ENCODE measurements around the gene MTF1.
"Not testable (repeated sequence)": the region's sequence is repeated elsewhere in the genome, so short reads cannot be mapped to it uniquely, and the experiment has no call there.

MTF1 gene

DNA sequence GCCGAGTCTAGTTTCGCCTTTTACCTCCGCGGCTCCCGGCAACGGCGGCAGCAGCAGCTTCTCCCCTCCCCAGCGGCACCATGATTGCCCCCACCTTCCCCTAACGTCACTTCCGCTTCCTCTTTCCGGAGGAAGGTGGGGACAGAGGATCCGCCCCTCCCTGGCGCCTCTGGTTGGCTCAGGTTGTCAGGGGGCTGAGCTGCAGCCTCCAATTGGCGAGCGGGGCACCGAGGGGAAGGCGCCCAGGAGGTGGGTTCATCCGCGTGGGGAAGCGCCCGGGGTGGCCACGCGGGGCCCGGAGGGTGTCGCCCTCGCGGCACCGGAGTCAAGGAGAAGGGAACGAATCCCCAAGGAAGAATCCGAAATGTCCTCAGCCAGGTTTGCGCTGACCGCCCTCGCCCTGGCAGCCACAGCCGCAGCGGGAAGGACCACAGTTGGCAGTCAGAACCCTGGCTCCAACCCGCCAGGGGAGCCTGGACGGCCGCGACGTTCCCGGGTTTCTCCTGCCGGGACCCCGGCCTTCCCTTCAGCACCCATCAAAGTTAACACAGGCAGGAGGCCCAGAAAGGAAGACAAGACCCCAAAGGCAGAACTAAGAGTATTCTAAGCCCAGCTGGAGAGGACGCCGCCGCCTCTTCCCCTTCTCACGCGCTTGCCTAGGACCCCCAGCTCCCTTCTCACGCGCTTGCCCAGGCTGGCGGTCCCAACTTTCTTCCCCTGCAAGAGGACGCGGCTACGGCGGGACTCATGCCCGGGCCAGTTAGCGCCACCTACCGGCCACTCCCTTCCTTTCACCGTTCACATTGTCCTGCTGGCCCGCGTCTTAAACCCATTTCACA lies at the start of gene MTF1:
TSS of gene MTF1 (minus strand) at position 86 of the 839 bp plus-strand sequence. CDS start 1,934 bp downstream, outside the sequence.
- in situ Hi-C loops (cut with MboI; ENCODE audit: low sequenced_read_pairs) = no loop called here

DNA sequence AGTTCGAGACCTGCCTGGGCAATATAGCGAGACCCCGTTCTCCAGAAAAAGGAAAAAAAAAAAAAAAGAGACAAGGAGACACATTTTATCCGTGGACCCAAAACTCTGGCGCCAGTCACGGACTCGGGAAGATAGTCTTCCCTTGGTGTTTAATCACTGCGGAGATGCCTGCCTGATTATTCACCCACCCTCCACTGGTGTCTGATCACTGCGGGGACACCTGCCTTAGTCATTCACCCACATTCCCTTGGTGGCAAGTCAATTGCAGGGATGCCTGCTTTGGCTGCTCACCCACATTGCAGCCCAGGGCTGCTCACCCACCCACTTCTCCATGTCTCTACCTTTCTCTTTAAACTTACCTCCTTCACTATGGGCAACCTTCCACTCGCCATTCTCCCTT lies 49.1 kb upstream of the MTF1 start:
- in situ Hi-C loops (cut with MboI; ENCODE audit: low sequenced_read_pairs) = not testable (repeated sequence)

DNA sequence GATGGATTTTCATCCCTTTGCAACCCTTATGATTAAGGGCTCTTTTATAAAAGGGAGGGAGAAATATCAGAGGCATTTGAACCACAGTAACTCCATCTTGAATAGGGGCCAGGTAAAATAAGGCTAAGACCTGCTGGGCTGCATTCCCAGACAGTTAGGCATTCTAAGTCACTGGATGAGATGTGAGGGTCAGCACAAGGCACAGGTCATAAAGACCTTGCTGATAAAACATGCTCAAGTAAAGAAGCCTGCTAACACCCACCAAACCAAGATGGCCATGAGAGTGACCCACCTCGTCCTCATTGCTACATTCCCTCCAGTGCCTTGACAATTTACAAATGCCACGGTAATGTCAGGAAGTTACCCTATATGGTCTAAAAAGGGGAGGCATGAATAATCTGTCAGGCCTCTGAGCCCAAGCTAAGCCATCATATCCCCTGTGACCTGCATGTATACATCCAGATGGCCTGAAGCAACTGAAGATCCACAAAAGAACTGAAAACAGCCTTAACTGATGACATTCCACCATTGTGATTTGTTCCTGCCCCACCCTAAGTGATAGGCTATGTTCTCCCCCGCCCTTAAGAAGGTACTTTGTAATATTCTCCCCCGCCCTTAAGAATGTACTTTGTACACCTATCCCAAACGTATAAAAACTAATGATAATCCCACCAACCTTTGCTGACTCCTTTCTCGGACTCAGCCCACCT lies 48.2 kb upstream of the MTF1 start:
- in situ Hi-C loops (cut with MboI; ENCODE audit: low sequenced_read_pairs) = not testable (repeated sequence)

DNA sequence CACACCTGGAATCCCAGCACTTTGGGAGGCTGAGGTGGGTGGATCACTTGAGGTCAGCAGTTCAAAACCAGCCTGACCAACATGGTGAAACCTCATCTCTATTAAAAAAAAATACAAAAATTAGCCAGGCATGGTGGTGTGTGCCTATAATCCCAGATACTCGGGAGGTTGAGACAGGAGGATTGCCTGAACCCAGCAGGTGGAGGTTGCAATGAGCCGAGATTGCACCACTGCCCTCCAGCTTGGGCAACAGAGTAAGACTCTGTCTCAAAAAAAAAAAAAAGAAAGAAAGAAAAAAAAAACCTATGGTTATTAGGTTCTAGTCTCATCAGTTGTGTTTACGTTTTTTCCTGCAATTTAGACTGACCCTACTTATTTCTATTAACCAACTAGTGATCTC lies 47.2 kb upstream of the MTF1 start:
- in situ Hi-C loops (cut with MboI; ENCODE audit: low sequenced_read_pairs) = not testable (repeated sequence)

DNA sequence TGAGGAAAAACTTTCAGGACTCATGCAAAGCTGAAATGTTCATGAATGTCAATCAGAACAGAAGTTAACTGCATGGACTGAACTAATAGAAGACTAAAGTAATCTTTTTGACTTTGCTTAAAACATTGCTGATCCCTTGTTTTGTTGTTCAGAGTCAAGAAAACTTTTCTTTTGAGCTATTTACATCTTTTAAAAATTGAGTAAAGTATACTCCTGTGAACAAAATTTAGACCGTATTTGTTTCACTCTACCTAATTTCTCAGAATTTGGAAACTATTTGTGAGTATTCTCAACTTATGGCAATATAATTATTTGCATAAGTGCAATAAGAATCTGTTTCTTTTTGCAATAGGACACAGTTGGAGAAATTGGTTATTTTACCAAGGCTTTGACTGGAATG lies 46.3 kb upstream of the MTF1 start:
- in situ Hi-C loops (cut with MboI; ENCODE audit: low sequenced_read_pairs) = no loop called here

DNA sequence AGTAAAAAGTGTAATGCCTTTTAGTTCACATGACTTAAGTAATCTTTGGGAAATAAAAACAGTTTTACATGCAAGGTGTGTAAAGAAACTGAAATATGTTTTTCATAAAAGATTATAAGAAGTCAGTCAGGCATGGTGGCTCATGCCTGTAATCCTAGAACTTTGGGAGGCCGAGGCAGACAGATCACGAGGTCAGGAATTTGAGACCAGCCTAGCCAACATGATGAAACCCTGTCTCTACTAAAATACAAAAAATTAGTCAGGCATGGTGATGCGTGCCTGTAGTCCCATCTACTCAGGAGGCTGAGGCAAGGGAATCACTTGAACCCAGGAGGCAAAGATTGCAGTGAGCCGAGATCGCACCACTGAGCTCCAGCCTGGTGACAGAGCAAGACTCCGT lies 44.5 kb upstream of the MTF1 start:
- in situ Hi-C loops (cut with MboI; ENCODE audit: low sequenced_read_pairs) = not testable (repeated sequence)

DNA sequence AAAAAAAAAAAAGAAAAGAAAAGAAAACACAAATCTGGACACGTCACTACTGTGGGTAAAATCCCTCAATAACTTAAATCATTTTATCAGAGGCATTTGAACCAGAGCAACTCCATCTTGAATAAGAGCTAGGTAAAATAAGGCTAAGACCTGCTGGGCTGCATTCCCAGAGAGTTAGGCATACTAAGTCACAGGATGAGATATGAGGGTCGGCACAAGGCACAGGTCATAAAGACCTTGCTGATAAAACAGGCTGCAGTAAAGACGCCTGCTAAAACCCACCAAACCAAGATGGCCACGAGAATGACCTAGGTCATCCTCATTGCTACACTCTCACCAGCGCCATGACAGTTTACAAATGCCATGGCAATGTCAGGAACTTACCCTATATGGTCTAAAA lies 43.6 kb upstream of the MTF1 start:
- in situ Hi-C loops (cut with MboI; ENCODE audit: low sequenced_read_pairs) = no loop called here

DNA sequence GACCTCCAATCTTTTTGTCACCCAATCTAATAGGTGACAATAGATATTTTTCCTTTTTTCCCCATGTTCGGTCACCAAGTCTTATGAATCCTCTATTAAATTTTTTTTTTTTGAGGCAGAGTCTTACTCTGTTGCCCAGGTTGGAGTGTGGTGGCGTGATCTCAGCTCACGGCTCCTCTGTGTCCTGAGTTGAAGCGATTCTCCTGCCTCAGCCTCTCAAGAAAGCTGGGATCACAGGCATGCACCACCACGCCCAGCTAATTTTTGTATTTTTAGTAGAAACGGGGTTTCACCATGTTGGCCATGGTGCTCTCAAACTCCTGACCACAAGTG lies 42.5 kb upstream of the MTF1 start:
- in situ Hi-C loops (cut with MboI; ENCODE audit: low sequenced_read_pairs) = no loop called here

DNA sequence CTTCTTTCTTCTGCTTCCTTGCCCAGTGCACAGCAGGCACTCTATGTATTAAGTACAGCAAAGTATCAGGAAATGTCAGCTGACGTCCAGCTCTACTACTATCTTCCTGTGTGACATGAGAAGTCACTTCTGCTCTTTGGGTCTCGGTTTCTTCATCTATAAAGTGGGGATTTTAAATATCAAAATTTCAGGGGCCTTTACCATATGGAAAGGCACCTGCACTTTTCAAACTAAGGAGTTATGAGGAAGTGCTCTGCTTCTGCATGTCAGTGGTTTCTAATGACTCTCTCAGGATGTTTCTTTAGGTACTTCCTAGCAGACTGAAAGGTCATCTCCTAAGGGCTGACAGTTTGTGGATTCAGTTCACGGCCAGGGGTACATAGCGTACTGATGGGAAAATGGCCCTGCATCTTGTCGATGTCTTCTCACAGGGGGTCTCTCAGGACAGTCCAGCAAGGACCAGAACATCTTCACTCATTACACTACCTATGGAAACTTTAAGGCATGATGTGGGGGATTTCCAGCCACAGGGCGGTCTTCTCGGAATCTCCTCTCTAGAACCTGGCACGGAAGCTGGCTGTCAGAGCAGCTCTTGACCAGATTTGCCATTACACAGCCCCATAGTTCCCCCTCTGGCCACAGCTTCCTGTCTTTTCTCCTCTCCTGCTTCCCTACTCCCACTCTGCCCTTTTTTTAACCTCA lies 42.0 kb upstream of the MTF1 start:
- in situ Hi-C loops (cut with MboI; ENCODE audit: low sequenced_read_pairs) = no loop called here

DNA sequence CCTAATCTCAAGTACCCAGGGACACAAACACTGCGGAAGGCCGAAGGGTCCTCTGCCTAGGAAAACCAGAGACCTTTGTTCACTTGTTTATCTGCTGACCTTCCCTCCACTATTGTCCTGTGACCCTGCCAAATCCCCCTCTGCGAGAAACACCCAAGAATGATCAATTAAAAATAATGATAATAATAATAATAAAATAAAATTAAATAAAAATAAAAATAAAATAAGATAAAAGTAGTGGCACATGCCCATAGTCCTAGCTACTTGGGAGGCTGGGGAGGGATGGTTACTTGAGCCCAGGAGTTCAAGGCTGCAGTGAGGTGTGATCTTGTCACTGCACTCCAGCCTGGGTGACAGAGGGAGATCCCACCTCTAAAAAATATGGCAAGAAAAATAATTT lies 38.2 kb upstream of the MTF1 start:
- in situ Hi-C loops (cut with MboI; ENCODE audit: low sequenced_read_pairs) = not testable (repeated sequence)

DNA sequence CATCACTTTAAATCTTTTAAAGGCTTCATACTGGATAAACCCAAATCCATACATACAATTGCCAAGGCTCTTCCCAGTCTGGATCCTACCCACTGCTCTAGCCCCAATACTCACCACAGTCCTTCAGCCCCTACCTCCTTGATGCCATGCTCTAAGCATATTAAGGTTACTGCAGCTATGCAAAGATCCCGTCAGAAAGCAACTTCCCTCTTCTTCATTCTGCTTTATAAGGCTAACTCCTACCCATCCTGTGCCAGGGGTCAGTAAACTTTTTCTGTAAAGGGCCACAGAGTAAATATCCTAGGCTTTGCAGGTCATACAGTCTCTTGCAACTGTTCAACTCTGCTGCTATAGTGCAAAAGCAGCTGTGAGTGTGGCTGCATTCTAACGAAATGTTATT lies 34.3 kb upstream of the MTF1 start:
- in situ Hi-C loops (cut with MboI; ENCODE audit: low sequenced_read_pairs) = no loop called here

DNA sequence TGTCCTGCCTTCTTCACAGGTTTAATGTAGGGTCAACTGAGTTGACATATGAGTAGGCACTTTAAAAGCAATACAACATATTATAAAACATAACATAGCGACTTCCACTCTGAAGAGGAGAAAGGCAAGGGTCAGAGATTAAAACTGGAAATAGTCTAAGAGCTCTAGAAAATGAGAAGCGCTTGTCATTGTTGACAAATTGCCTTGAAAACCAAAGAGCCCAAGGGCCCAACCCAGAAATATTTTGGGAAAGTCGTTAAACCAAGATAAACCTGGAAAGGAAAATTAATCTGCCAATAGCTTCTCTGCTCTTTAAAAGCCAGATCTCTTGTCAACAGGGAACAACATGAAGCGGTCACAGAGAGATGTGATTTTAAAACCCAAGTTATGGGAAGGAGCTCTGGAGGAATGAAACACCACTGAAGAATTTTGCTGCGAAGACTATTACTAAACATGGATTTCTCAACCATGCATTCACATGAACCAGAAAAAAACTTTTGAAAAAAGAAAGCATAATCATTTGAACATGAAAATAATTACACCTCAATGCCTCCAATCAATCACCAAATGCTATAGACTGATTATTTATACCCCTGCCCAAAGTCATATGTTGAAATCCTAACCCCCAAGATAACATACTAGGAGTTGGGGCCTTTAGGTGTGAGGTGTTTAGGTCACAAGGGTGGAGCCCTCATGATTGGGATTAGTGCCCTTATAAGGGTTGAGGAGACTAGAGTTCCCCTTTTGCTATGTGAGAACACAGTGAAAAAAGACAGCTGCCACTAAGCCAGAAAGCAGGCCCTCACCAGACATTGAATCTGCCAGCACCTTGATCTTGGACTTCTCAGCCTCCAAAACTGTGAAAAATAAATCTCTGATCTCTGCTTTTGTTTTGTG lies 33.0 kb upstream of the MTF1 start:
- in situ Hi-C loops (cut with MboI; ENCODE audit: low sequenced_read_pairs) = no loop called here

DNA sequence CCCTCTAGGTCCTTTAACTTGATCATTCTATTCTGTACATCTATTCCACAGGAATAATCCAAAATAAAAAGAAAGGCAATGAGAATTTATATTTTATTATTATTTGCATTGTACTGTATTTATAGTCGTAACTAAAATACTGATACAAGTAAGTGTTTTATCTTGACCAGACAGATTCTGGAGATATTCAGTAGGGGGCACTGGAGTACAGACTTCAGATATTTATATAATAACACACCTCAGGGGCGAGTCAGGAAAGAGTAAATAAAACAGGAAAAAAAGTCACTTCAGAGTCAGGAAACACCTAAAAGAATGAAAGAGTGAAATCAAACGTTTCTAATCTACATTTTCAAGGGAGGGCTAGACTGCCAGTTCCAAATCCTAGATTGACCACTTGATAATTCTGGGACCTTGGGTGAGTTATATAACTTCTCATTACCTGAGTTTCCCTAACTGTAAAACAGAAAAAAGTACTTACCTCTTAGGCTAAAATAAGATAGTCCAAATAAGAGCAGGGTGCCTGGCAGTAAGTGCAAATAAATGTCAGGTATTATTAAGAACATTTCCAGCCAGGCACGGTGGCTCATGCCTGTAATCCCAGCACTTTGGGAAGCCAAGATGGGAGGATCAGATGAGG lies 31.1 kb upstream of the MTF1 start:
- in situ Hi-C loops (cut with MboI; ENCODE audit: low sequenced_read_pairs) = no loop called here

DNA sequence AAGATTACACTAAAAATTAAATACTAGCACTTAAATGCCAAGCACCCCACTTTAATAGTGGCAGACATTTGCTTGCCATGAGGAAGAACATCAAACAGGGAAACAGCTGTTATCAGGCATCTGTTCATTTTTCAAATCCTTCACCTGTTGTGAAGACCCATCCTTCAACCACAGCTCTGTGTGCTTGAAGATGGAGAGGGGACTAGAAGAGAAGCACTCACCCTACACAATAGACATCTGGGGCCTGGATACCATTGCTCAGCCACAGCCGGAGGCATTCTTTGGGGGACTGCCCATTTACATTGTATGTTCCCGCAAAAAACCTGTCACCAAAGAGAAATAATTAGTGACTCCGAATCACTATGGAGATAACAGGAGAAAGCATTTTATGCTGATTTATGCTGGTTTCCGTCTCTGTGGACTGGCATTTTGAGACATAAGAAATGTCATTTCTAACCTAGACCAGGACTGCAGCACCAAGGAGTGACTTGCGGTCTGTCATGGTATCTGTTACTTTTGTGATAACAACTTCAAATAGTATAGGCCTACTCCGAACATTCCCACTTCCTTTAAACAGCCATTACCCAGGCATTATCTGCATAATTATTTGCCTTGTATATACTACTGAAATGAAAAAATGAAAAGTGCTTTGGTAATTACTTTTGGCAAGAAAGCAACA lies 28.8 kb upstream of the MTF1 start:
- in situ Hi-C loops (cut with MboI; ENCODE audit: low sequenced_read_pairs) = no loop called here

DNA sequence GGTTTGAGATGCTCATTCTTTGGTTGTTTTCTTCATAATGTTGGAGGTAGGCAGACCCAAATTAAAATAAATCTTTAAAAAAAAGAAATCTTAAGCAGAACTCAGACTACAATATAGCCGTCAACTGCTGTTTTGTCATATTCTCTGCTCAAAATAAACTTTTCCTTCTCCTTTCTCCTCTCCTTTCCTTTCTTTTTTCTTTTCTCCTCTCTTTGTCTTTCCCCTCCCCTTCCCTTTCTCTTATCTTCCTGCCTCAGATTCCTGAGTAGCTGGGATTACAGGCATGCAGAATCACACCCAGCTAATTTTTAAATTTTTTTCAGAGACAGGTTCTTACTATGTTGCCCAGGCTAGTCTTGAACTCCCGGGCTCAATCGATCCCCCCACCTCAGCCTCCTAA lies 24.8 kb upstream of the MTF1 start:
- in situ Hi-C loops (cut with MboI; ENCODE audit: low sequenced_read_pairs) = no loop called here

DNA sequence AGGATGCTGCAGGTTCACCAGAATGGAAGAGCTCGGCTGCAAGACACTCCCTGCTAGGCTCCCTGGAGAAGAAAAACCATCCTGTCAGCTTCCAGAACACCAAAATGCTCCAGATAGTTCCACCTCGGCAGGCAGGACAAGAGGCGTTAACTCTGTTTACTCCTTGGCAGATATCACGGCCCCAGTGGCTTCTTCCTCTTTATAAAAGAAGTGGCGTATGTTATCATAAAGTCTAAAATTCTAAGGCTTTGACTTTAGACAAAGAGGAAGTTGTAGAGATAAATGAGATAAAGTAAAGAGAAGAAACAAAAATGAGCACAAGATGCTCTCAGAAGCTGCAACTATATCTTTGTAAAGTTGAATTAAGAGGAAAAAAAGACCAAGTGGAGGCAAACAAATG lies 24.3 kb upstream of the MTF1 start:
- in situ Hi-C loops (cut with MboI; ENCODE audit: low sequenced_read_pairs) = no loop called here

DNA sequence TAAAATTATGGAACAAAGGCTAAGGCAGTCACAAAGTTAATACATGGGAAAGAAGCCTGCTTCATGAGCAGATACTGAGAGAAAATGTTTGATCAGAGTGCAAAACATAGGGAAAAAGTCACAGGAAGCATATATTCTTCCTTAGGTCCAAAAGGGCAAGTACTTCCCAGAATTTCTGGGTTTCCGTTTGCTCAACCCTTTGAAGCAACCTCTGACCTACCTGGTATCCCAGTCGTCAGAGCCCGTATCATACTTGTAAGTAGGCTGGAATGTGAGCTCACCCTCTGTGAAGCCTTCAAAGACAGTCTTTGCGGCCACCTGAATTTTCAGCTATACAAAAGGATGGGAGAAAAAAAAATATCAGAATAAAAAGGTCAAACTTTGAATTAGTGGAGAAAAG lies 20.5 kb upstream of the MTF1 start:
- in situ Hi-C loops (cut with MboI; ENCODE audit: low sequenced_read_pairs) = no loop called here

DNA sequence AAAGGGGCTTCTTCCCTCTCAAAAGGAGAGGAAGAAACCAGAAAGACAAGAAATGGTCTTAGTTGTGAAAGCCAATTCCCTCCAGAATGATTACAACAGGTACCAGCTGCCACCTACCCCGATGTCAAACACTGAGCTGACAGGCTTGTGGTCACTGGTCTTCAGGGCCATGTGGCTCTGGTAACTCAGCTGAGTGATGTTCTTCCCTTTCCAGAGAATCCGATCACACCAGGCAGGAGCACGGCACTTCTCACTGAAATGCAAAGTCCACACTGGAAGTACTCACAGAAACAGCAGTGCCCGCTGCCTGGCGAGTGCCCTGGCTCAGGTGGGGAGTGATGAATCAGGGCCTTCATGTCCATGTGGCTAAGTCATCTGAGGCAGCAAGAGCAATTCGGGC lies 18.7 kb upstream of the MTF1 start:
- in situ Hi-C loops (cut with MboI; ENCODE audit: low sequenced_read_pairs) = no loop called here

DNA sequence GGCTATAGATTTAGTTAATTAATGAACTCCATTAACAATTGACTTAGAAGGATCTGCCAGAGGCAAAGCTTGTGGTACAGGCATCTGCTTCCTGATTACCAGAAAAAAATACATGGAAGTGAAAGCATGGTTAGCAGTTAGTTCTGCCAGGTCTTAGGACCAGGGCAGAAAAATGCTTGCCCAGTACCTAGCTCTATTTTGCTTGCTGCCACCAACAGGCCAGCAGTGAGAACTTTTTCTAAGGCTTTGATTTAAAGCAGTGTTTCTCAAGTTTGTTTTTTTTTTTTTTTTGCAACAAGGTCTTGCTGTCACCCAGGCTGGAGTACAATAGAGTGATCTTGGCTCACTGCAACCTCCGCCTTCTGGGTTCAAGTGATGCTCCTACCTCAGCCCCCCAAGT lies 16.4 kb upstream of the MTF1 start:
- in situ Hi-C loops (cut with MboI; ENCODE audit: low sequenced_read_pairs) = no loop called here

DNA sequence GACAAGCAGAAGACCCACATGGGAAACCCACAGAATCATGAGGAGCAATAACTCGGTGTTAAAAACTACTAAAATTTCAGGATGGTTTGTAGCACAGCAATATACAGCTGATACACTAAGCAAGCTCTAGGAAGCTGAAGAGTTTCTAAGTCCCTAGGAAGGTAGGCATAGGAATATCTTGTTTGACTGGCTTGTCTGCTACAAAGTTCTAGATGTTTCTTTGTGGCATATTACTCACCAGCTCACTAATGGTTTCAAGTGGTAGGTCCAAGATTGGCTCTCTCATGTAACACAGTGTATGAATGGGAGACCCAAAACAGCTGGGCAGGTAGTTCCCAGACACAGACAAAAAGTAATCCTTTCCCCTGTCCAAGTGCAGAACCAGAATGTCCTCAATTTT lies 13.3 kb upstream of the MTF1 start:
- in situ Hi-C loops (cut with MboI; ENCODE audit: low sequenced_read_pairs) = no loop called here

All from hTERT RPE-1 (cell line).